HG03097 (cell line): Measurements from ENCODE around the gene HMCN1.

Source experiments
- ATAC-seq: cut with Tn5 transposase; IDR thresholded peaks from one replicate; pipeline ENCODE4 v1.9.1; 2021; ENCODE audit not compliant: unreplicated experiment, low FRiP score

The HMCN1 gene

GRCh38 chr1:185733818-185734735 is at the start of gene HMCN1:
Gene HMCN1 (plus strand): TSS chr1:185734391. CDS start chr1:185734780, 389 bp downstream.
- no peak for ATAC-seq

GRCh38 chr1:185686821-185687778 is 47.1 kb upstream of the HMCN1 start:
- ATAC-seq = no peak

- ATAC-seq = no peak
These were observed 43.7 kb upstream of the HMCN1 start for GRCh38 chr1:185690527-185690926.

- no peak for ATAC-seq
These were observed 40.5 kb upstream of the HMCN1 start for GRCh38 chr1:185693654-185694053.

- peak; percentile 91 for ATAC-seq
These were observed 40.1 kb upstream of the HMCN1 start for GRCh38 chr1:185694081-185694480.

- no peak for ATAC-seq
These were observed 38.9 kb upstream of the HMCN1 start for GRCh38 chr1:185695299-185695698.

GRCh38 chr1:185696422-185697150 is 37.6 kb upstream of the HMCN1 start:
- ATAC-seq = no peak

- ATAC-seq = no peak
These were observed 34.3 kb upstream of the HMCN1 start for GRCh38 chr1:185699874-185700273.

GRCh38 chr1:185701650-185702049 is 32.5 kb upstream of the HMCN1 start:
- no peak for ATAC-seq

- no peak for ATAC-seq
These were observed 30.0 kb upstream of the HMCN1 start for GRCh38 chr1:185704181-185704580.

- ATAC-seq = no peak
These were observed 18.1 kb upstream of the HMCN1 start for GRCh38 chr1:185716095-185716494.

GRCh38 chr1:185719021-185719420 is 15.2 kb upstream of the HMCN1 start:
- no peak for ATAC-seq

GRCh38 chr1:185720633-185721272 is 13.4 kb upstream of the HMCN1 start:
- no peak for ATAC-seq

- no peak for ATAC-seq
These were observed 12.6 kb upstream of the HMCN1 start for GRCh38 chr1:185721553-185721952.

GRCh38 chr1:185722098-185722497 is 12.1 kb upstream of the HMCN1 start:
- no peak for ATAC-seq

GRCh38 chr1:185727726-185728125 is 6.5 kb upstream of the HMCN1 start:
- no peak for ATAC-seq

- no peak for ATAC-seq
These were observed 2.7 kb upstream of the HMCN1 start for GRCh38 chr1:185731446-185731845.

GRCh38 chr1:185732951-185733350 is 1.2 kb upstream of the HMCN1 start:
- ATAC-seq = no peak

GRCh38 chr1:185734929-185735700 is 924 bp downstream of the HMCN1 start:
- ATAC-seq = no peak
